A549 treated with AZD2906 at 1 μM for 4 hours (cell line): Measurements from ENCODE around the gene C1orf116. TPM values are rescaled to one million over a fixed set of nuclear protein-coding genes. Genes with fewer than 3 reads are reported as not detected.

Experiments used
- total RNA-seq: library from RNA; stranded (reverse); fragments of 200-300 nt; extraction: Qiagen RNA extraction; gene quantifications from 5 replicates; pipeline ENCODE4 v1.2.3, GENCODE V29; 2022

Gene C1orf116
- total RNA-seq, result 4.9 to 6.7 TPM (median 6.0 TPM) in 5 replicates

DNA sequence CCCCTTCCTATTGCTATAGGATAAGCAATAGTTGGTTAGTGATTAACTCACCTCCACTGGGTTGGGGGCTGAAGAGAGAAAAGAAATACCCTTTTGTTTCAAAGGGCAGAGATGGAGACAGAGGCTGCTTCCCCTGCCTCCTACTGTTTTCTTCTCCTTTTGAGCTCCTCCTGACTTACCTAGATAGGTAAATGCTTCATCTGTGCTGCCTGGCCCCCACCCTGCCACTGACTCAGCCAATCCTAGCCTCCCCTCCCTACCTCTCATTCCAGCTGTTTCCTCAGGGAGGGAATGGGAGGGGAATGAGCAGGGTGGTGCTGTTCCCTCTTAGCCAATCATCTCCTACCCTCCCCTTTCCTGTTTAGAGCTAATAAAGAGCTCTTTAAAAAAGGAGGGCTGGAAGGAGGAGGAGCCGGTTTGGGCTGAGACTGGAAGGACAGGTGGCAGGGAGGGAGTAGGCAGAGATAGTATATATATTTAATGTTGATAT is at the start of gene C1orf116:
TSS of gene C1orf116 (minus strand) at position 229 of the 490 bp plus-strand sequence. CDS start 5,158 bp downstream, outside the sequence.

DNA sequence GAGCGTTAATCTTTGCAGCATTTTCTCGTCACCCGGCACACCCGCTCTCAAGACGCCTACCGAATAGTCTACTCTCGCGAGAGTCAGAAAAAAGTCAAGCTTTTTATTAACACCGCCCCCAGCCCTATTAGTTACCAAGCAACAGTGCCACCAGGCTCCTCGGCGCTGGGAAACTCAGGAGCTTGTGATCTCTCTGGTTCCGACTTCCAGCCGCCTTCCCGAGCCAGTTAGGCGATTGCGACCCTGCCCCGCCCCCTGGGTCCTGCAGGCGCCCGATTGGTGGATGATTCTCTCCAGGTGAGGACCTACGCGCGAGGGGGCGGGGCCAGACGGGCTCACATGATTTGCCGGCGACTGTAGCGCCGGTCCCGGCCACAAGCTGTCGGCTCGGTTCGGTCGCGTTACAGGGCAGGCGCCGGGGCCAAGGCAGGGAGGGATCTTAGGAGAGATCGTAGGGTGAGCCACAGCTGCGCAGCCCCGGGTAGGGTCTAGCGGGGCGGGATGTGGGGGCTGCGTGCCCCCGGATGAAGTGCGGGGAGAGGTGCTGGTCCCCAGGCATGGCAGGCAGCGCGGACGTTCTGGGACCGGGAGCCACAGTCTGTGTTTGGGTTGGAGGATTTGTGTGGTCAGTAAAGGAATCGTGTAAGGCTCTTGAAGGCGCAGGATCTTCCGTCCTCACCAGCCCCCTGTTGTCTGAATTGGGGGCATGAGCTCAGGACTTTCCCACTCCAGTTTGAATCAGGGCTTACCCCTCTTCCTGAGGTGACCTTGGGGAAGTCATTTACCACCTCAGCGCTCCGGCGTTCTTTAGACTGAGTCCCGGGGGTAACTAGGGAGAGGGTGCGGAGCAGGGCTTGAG is 20.6 kb upstream of the C1orf116 start, which contains the start of gene PFKFB2:
TSS of gene PFKFB2 (plus strand) at position 365 of the 859 bp plus-strand sequence. CDS start 1,443 bp downstream, outside the sequence.

GRCh38 chr1:207051191-207051943 is 18.8 kb upstream of the C1orf116 start, which contains the start of gene YOD1:
Gene YOD1, minus strand, starts transcription at chr1:207051208. Its CDS starts 178 bp downstream, at chr1:207051030.

GRCh38 chr1:206970446-206970845 is 62.1 kb downstream of the C1orf116 start, which contains the start of gene FCAMR:
Gene FCAMR, minus strand, starts transcription at chr1:206970460. Its CDS starts 335 bp downstream, at chr1:206970125.

Other genes with a start within 250 kb of the C1orf116 start
- 0.10 TPM in 1 of 5 replicates, not detected in the others for gene IL20, start 167.1 kb downstream of the C1orf116 start, total RNA-seq
- gene IL24, start 135.3 kb downstream of the C1orf116 start, total RNA-seq, result 0.31 to 0.55 TPM (median 0.39 TPM) in 5 replicates
- gene FCMR, start 110.8 kb downstream of the C1orf116 start, total RNA-seq, result 4.4 to 6.3 TPM (median 5.8 TPM) in 5 replicates
- gene PIGR, start 86.3 kb downstream of the C1orf116 start, total RNA-seq, result 0.01 to 0.02 TPM in 2 of 5 replicates, not detected in the others
- gene FCAMR, start 62.3 kb downstream of the C1orf116 start, total RNA-seq, result not detected in 5 replicates
- gene YOD1, start 18.5 kb upstream of the C1orf116 start, total RNA-seq, result 7.1 to 9.1 TPM (median 8.3 TPM) in 5 replicates
- 4.9 to 6.3 TPM (median 5.4 TPM) in 5 replicates for gene PFKFB2, start 20.5 kb upstream of the C1orf116 start, total RNA-seq
- 1.1 to 2.1 TPM (median 1.5 TPM) in 5 replicates for gene C4BPB, start 56.1 kb upstream of the C1orf116 start, total RNA-seq
- gene C4BPA, start 71.5 kb upstream of the C1orf116 start, total RNA-seq, result 0.50 to 0.84 TPM (median 0.62 TPM) in 5 replicates